ENCODE measurements around the gene MZT1.

The MZT1 gene

DNA sequence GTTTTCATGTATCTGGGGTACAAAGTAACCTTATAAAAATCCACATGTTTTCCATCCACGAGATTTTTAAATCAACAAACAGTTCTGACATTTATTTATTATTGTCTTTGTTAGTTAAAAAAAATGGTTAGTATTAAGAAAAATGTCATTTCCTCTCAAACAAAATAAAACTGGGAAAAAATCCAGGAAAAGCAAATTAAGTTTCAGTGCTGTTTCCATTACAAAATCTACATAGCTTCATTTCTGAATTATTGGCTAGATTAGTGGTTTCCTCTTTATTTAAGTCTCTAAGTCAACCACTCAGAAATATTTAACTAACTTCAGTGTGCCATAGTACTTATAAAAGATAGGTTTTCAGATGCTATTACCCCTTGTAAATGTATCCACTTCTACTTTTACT, 49.1 kb downstream of the MZT1 start:
- no peak for DNase-seq

DNA sequence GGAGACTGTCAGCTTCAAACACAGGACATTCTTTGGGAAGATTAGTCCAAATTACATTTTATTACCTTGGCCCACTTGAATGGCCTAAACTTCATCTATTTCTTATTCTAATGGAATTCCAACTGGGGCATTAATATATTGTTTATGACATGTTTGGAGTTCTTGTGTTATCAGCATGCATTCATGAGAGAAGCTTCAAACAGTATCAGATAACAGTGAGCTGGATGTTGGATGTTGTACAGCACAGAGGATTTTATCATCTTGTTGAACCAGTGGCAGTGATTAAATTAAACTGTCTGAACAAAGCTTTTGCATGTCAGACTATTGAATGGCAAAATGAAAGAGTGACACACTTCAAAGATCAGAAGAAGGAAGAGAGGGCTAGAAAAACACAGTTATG, 50.0 kb downstream of the MZT1 start:
- DNase-seq: no peak

DNA sequence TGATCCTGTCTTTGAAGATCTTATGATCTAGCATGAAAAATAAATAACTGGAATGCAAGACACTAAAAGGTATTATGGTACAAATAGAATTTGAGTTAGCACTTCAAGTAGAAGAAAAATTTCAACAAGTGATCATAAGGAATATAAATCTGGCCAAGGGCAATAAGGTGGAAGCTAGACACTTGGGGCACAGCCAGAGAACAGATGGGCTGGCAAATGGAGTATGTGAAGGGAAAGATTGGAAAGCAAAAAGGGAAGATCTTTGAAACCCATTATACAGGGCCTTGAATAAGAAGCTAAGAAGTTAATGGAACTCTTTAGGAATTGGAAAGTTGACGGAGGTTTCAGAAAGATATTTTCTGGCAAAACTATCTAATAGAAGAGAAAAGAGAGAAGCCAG, 61.0 kb downstream of the MZT1 start:
- no peak for DNase-seq

DNA sequence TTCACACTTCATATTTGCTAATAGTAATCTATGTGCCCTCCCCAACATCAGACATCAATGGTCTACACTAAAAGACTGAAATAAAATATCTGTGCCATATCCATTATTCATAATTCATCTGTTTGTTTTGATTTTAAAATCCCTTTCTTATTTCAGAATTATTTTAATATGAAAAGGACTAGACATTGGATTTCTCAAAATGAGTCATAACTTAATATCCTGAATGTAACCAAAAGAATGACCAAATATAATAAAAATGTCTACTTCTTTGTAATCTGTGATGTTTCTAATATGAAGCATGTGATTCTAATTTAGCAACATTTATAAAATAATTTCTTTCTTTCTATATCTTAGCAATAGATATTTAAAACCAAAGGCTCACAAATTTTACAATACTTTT, 64.9 kb downstream of the MZT1 start:
- DNase-seq: no peak
